HepG2 (cell line): ENCODE results near the gene CCDC50. TPM values are rescaled to one million over a fixed set of nuclear protein-coding genes. Genes with fewer than 3 reads are reported as not detected.

ENCODE experiments used
- JARID2 ChIP-seq: sonication (generic); formaldehyde crosslinking; IDR thresholded peaks from 2 replicates; pipeline ENCODE4 v1.8.1; 2023; ENCODE audit warnings: missing genetic modification reagents, inconsistent platforms; ENCODE audit not compliant: insufficient replicate concordance
- KDM3A ChIP-seq: IDR thresholded peaks from 2 replicates; pipeline ENCODE4 v1.6.1; 2018; ENCODE audit warnings: low read depth, missing compliant biosample characterization
- KIAA2018 ChIP-seq: sonication (generic); formaldehyde crosslinking; IDR thresholded peaks from 2 replicates; pipeline ENCODE4 v1.5.0; 2020; ENCODE audit warnings: mild to moderate bottlenecking, missing genetic modification reagents, borderline replicate concordance
- MXD4 ChIP-seq: IDR thresholded peaks from 2 replicates; pipeline ENCODE4 v1.6.1; 2016; ENCODE audit warnings: mild to moderate bottlenecking, missing biosample characterization, missing genetic modification reagents
- NFE2 ChIP-seq: sonication (generic); formaldehyde crosslinking; IDR thresholded peaks from 2 replicates; pipeline ENCODE4 v1.4.0; 2020; ENCODE audit warnings: missing genetic modification reagents
- ZNF142 ChIP-seq: sonication (generic); formaldehyde crosslinking; IDR thresholded peaks from 2 replicates; pipeline ENCODE4 v1.4.0; 2020; ENCODE audit warnings: missing genetic modification reagents
- ZNF235 ChIP-seq: sonication (generic); formaldehyde crosslinking; IDR thresholded peaks from 2 replicates; pipeline ENCODE4 v1.8.1; 2023; ENCODE audit warnings: mild to moderate bottlenecking, missing genetic modification reagents, borderline replicate concordance
- ZNF275 ChIP-seq: sonication (generic); formaldehyde crosslinking; IDR thresholded peaks from 2 replicates; pipeline ENCODE4 v1.8.0; 2022; ENCODE audit warnings: missing genetic modification reagents, mild to moderate bottlenecking, inconsistent platforms, borderline replicate concordance
- ZNF282 ChIP-seq: fragments of 450-650 bp; IDR thresholded peaks from 2 replicates; pipeline ENCODE4 v1.6.1; 2018; ENCODE audit not compliant: partially characterized antibody
- polyA plus RNA-seq, 8 experiments: library from polyadenylated mRNA; depleted of rRNA in 3 of 8; stranded (reverse) in 7 of 8; unstranded in 1 of 8; fragments of >200 nt; fragmentation: Illumina TruSeq in 4 of 8; extraction: Trizol in 4 of 8; gene quantifications; 2 replicates each; pipeline versions ENCODE4 v1.2.1 to v1.2.3, GENCODE V29; 2011 to 2016; ENCODE audit warnings: low read depth in 4 of 8, missing spikeins in 1 of 8, mixed read lengths in 1 of 8; ENCODE audit not compliant: insufficient read depth in 1 of 8
- total RNA-seq, 5 experiments: library from RNA; depleted of rRNA; stranded (reverse); fragments of >200 nt; fragmentation: Illumina TruSeq; extraction: Trizol; gene quantifications; 2 replicates each; pipeline ENCODE4 v1.2.3, GENCODE V29; 2016; ENCODE audit warnings: low read depth in 1 of 5

The CCDC50 gene
- total and polyA plus RNA-seq, 2 of the 13 experiments (the other 11 are each of a cell fraction or from before 2014, with no cell fraction given) = 47.6 to 66.4 TPM

- TF ChIP-seq ZNF235 = no peak
- no peak for TF ChIP-seq JARID2 (CRISPR knock-in tag)
- TF ChIP-seq NFE2 (CRISPR knock-in tag) = no peak
- TF ChIP-seq ZNF275 = no peak
- no peak for TF ChIP-seq ZNF142 (CRISPR knock-in tag)
- TF ChIP-seq KDM3A = no peak
- no peak for TF ChIP-seq ZNF282
- no peak for TF ChIP-seq KIAA2018 (CRISPR knock-in tag)
- no peak for TF ChIP-seq MXD4 (CRISPR knock-in tag)
- TF ChIP-seq, all 625 proteins: peak for 0
These were observed 36.8 kb upstream of the CCDC50 start (continued) for GRCh38 chr3:191292243-191293015.
